ENCODE data around the gene TNIK. TPM values are rescaled to one million over a fixed set of nuclear protein-coding genes. Genes with fewer than 3 reads are reported as not detected.

Gene TNIK
- total RNA-seq, 1 experiment from 2014 or later = 0.69 TPM

GRCh38 chr3:171487382-171487781 lies 27.2 kb upstream of the TNIK start:
- Histone ChIP-seq H3K27me3 (replicated peaks; ENCODE audit: insufficient read depth, low read depth, low read length, poor library complexity) (no peaks in the 10 kb centered on the region), H3K9me3 (ENCODE audit: low read depth, low read length, poor library complexity, severe bottlenecking) (no peaks in the 10 kb centered on the region), H3K27ac (ENCODE audit: low read depth, low read length, poor library complexity, severe bottlenecking) (no peak overlapping the region), H3K36me3 (ENCODE audit: insufficient read depth, low read length, poor library complexity, severe bottlenecking) (no peaks in the 10 kb centered on the region), H3K4me3 (ENCODE audit: low read depth, low read length, poor library complexity, severe bottlenecking) (no peak overlapping the region), H3K4me1 (ENCODE audit: insufficient read depth, low read length, poor library complexity, severe bottlenecking) (no peaks in the 10 kb centered on the region)
- no peak for DNase-seq (ENCODE audit: low spot score)
- BruUV-seq (replicated peaks) = no TSS peak
- ChIA-PET CTCF (no interaction called here), POLR2A (ENCODE audit: low non-redundant PET) (no interaction called here)
- TF ChIP-seq EZH2 (IDR thresholded peaks at IDR 0.05; ENCODE audit: borderline replicate concordance, low read depth, low read length, poor library complexity, severe bottlenecking) = no peak
- TF ChIP-seq, protein P1, sequence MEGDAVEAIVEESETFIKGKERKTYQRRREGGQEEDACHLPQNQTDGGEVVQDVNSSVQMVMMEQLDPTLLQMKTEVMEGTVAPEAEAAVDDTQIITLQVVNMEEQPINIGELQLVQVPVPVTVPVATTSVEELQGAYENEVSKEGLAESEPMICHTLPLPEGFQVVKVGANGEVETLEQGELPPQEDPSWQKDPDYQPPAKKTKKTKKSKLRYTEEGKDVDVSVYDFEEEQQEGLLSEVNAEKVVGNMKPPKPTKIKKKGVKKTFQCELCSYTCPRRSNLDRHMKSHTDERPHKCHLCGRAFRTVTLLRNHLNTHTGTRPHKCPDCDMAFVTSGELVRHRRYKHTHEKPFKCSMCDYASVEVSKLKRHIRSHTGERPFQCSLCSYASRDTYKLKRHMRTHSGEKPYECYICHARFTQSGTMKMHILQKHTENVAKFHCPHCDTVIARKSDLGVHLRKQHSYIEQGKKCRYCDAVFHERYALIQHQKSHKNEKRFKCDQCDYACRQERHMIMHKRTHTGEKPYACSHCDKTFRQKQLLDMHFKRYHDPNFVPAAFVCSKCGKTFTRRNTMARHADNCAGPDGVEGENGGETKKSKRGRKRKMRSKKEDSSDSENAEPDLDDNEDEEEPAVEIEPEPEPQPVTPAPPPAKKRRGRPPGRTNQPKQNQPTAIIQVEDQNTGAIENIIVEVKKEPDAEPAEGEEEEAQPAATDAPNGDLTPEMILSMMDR (conservative IDR thresholded peaks at IDR 0.05; ENCODE audit: low read depth, low read length) = no peak
- intact Hi-C loops (cut with micrococcal nuclease; ENCODE audit: unreplicated experiment) = no loop called here

DNA sequence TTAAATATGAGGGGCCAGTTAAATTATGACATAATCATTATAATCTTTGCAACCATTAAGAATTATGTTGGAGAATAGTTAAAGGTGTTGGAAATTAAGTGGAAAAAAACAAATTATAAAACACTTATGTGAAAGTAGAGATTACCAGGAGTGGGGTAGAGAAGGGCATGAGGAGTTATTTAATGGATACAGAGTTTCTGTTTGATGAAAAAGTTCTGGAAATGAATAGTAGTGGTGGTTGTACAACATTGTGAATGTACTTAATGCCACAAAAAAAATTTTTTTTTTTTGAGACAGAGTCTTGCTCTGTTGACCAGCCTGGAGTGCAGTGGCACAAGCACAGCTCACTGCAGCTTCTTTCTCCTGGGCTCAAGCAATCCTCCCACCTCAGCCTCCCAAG lies 25.1 kb upstream of the TNIK start:
- no peak for TF ChIP-seq EZH2 (IDR thresholded peaks at IDR 0.05; ENCODE audit: borderline replicate concordance, low read depth, low read length, poor library complexity, severe bottlenecking)
- TF ChIP-seq, protein P1 (conservative IDR thresholded peaks at IDR 0.05; ENCODE audit: low read depth, low read length) = no peak
- intact Hi-C loops (cut with micrococcal nuclease; ENCODE audit: unreplicated experiment) = no loop called here
- no TSS peak for BruUV-seq (replicated peaks)
- ChIA-PET CTCF (no interaction called here), POLR2A (ENCODE audit: low non-redundant PET) (no interaction called here)
- H3K4me1 ChIP-seq (ENCODE audit: insufficient read depth, low read length, poor library complexity, severe bottlenecking) = no peaks in the 10 kb centered on the region
- no peak for DNase-seq (ENCODE audit: low spot score)
- no peak overlapping the region for H3K4me3 ChIP-seq (ENCODE audit: low read depth, low read length, poor library complexity, severe bottlenecking)
- H3K27ac ChIP-seq (ENCODE audit: low read depth, low read length, poor library complexity, severe bottlenecking) = no peak overlapping the region
- H3K36me3 ChIP-seq (ENCODE audit: insufficient read depth, low read length, poor library complexity, severe bottlenecking) = no peaks in the 10 kb centered on the region
- H3K27me3 ChIP-seq (replicated peaks; ENCODE audit: insufficient read depth, low read depth, low read length, poor library complexity) = no peaks in the 10 kb centered on the region
- H3K9me3 ChIP-seq (ENCODE audit: low read depth, low read length, poor library complexity, severe bottlenecking) = no peaks in the 10 kb centered on the region

GRCh38 chr3:171481011-171481410 lies 20.8 kb upstream of the TNIK start:
- Histone ChIP-seq H3K9me3 (ENCODE audit: low read depth, low read length, poor library complexity, severe bottlenecking) (no peaks in the 10 kb centered on the region), H3K27me3 (replicated peaks; ENCODE audit: insufficient read depth, low read depth, low read length, poor library complexity) (no peaks in the 10 kb centered on the region), H3K4me3 (ENCODE audit: low read depth, low read length, poor library complexity, severe bottlenecking) (no peak overlapping the region), H3K4me1 (ENCODE audit: insufficient read depth, low read length, poor library complexity, severe bottlenecking) (no peaks in the 10 kb centered on the region), H3K36me3 (ENCODE audit: insufficient read depth, low read length, poor library complexity, severe bottlenecking) (no peaks in the 10 kb centered on the region), H3K27ac (ENCODE audit: low read depth, low read length, poor library complexity, severe bottlenecking) (no peak overlapping the region)
- BruUV-seq (replicated peaks) = no TSS peak
- intact Hi-C loops (cut with micrococcal nuclease; ENCODE audit: unreplicated experiment) = no loop called here
- TF ChIP-seq, protein P1 (conservative IDR thresholded peaks at IDR 0.05; ENCODE audit: low read depth, low read length) = no peak
- no peak for TF ChIP-seq EZH2 (IDR thresholded peaks at IDR 0.05; ENCODE audit: borderline replicate concordance, low read depth, low read length, poor library complexity, severe bottlenecking)
- DNase-seq (ENCODE audit: low spot score) = no peak
- POLR2A ChIA-PET (ENCODE audit: low non-redundant PET) = no interaction called here
- CTCF ChIA-PET = no interaction called here

All from A673 (cell line).